HPDE6-E6E7 (cell line): Measurements from ENCODE around the gene PGA4.
"Not testable (repeated sequence)": the region's sequence is repeated elsewhere in the genome, so short reads cannot be mapped to it uniquely, and the experiment has no call there.

Source experiments
- DNase-seq: peaks from one replicate; pipeline ENCODE4 v3.0.0; 2011; ENCODE audit warnings: missing footprints; ENCODE audit errors: extremely low spot score

The PGA4 gene

DNA sequence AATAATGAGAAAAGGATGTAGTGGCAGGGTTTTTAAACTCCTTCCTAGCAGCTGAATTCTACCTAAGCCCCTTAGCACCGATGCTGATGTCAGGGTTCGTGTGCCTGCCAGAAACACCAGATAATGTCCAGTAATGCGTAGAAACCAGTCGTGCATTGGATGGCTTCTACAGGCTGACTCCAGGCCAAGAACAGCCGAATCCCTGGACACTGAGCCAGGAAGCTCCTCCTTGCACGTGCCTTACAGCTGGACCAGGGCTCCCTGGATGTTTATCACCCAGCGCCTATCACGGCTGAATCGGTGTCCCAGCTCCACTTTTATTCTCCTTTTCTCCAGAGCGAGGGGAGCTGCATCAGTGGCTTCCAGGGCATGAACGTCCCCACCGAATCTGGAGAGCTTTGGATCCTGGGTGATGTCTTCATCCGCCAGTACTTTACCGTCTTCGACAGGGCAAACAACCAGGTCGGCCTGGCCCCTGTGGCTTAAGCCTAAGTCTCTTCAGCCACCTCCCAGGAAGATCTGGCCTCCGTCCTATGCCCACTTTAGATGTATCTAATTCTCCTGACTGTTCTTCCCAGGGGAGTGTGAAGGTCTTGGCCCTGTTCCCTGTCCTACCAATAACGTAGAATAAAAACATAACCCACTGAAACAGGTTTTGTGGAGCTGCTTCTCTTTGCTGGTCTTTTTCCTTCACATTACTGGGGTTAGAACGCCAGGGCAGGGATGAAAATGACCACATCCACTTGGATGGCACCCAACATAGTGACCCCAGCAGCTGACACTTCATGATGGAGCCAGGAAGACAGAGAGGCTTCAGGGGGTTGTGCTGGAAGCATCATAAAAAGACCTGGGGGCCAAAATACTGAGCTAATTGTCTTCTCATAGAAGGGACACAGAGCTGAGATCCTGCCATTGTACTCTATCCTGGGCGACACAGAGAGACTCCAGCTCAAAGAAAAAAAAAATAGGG is 28.9 kb downstream of the PGA4 start:
- not testable (repeated sequence) for DNase-seq

DNA sequence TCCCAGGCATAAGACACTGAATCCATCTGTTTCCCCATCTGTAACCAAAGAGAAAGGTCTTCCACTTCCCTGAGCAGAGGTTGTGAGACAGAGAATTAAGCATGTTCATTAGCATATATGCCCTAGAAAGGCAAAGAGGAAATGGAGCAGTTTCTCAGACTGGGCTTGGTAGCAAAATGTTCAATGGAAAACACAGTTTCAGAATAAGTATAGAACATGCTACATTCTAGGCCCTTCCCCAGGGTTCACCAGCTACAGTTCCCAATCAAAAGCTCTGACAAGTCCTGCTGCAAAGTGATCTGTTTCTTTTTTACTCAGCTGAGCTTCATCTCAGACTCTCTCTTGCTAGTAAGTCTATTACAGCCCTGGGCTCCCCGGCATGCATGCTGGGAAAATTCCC is 30.2 kb downstream of the PGA4 start:
- not testable (repeated sequence) for DNase-seq

DNA sequence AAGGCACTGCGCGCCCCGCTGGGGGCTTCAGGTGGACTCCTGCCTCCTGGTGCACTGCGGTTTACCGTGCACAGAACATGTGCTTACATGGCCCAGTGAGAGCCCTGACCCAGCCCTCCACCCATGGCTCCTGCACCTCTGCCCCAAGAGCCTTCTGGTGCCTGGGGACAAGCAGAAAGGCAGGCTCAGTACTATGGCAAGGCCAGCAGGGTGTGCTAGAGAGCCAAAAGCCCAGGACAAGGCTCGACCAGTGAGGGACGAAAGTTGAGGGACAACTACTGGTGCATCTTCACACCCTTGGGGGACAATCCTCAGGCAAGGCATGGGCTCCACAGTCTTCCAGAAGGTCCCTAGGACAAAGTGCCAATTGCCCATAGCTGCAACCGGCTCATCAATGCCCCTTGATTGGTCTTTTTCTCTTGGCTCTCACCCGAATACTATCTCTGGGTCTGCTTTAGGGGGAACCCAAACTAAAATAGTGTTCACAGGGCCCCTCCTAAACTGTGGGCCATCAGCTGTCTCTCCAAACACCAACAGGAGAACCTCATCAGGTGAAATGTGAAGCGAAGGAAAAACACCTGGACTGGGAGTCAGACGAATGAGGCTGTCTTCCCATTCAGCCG is 32.4 kb downstream of the PGA4 start:
- DNase-seq = peak; percentile 76

- no peak for DNase-seq
Measured at GRCh38 chr11:61256710-61257482, 34.7 kb downstream of the PGA4 start.

- DNase-seq = no peak
Measured at GRCh38 chr11:61258546-61258945, 36.4 kb downstream of the PGA4 start.

DNA sequence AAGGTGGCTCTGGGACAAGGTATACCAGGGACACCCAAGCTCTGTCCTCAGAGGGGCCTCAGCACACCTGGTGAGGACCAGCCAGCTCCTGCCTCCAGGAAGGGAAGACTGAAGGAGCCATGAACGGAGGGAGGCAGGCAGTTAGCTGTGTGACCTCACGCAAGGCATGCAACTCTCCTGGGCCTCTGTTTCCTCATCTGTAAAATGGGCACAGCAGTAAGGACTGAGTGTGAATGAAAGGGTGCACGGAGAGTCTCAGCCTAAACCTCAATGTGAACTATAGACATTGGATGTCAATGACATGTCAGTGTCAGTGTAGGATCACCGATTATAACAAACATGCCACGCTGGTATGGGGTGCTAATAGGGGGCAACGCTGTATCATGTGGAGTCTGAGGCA is 37.2 kb downstream of the PGA4 start:
- DNase-seq = no peak

DNA sequence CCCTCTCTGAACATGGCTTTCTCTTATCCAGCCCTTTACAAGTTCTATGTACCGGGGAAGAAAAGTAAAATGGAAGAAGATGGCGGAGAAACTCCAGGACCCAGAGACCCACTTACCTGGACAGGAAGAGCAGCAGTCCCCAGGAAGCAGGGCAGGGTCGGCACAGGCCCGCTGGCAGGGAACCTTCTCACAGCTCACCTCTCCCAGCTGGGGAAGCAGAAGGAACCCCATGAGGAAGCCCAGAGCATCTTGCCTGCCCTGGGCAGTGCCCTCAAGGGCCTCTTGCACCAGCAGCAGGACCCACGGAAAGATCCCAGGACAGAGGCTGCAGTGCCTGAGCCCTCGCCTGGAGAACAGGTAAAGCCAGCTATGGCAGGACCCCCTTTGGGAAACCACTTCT is 42.2 kb downstream of the PGA4 start:
- no peak for DNase-seq

GRCh38 chr11:61264795-61265194 is 42.6 kb downstream of the PGA4 start:
- no peak for DNase-seq

GRCh38 chr11:61265357-61265756 is 43.2 kb downstream of the PGA4 start:
- DNase-seq = no peak

DNA sequence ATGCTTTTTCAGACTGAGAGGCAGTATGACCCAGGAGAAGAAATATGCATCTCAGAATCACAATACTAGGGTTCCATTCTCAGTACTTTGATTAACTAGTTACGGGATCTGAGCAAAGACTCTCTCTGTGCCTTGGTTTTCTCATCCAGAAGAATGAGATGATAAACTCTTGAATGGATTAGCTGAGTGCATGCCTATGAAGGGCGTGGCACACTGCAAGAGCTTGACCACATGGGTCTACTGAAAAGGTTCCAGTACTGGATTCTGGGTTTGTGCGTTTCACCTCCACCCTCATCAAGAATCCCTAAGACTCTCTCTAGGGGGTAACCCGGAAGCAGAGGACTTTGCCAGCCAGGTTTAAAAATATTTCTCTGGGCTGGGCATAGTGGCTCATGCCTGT is 44.5 kb downstream of the PGA4 start:
- DNase-seq = no peak

DNA sequence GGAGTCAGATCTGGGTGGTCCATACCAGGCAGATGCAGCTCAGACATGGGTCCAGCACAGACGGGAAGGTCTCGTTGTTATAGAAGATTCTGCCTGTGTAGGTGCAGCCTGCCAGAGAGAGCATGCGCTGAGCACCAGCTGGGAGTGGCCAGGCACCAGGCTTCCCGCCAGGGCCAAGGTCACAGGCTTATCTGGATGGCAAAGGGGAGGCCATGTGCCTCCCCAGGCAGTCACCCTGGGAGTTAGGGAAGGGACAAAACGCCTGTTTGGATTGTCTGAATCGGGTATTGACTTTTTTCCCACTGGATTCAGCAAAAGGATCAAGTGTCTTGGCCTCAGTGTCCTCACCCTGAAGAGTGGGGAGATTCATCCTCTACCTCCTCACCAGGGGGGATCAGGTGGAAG is 45.3 kb downstream of the PGA4 start:
- DNase-seq = no peak

DNA sequence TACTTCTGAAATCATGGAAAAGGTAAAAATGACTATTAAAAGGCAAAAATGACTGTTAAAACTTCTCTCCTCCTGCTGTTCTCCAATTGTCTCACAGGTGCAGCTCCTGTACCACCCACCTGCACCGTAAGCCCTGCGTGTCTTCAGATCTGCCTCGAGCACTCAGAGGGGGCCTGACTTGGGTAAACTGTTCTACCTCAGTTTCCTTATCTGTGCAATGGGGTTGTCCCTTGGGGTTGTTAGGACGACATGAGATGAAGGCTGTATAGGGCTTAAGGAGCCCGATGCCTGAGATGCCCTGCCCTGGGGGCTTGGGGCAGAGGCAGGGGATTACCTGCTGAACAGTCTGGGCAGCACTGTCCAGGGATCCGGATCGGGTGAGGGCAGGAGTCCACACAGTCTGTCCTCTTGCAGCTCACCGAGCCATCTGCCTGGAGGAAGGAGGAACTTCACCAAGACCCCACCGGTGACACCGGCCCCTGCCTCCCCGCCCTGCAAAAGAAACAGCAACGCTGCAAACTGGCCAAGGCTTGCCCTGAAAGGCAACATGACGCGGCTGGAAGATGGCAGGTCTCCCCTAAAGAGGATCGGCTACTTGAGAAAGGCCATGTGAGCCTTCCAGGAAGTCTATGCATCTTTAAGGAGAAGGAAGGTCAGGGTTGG is 46.6 kb downstream of the PGA4 start:
- no peak for DNase-seq

DNA sequence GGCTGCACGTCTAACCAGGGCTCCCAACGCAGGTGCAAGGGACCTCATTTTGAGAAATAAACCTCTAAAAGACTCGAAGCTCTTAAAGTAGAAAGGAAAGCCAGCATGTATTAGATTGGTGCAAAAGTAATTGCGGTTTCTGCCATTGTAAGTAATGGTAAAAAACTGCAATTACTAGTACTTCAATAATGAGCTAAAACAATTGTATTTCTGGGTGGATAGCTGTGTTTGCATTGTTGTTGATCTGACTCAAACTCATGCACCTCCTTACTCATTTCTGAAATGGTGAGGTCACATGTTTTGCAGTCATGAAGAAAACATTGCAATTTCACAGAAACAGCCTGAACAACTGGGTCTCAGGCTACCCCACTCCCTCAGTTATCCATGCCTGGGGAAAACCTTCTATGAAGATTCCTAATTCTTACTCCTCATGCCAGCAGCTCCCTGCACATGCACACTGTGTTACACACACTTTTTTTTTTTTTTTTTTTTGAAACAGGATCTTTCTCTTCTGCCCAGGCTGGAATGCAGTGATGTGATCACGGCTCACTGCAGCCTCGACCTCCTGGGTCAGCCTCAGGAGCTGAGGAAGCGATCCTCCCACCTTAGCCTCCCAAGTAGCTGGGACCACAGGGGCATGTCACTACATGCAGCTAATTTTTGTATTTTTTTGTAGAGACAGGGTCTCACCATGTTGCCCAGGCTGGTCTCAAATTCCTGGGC is 48.4 kb downstream of the PGA4 start:
- peak; percentile 52 for DNase-seq

GRCh38 chr11:61272731-61273130 is 50.6 kb downstream of the PGA4 start:
- DNase-seq = no peak

DNA sequence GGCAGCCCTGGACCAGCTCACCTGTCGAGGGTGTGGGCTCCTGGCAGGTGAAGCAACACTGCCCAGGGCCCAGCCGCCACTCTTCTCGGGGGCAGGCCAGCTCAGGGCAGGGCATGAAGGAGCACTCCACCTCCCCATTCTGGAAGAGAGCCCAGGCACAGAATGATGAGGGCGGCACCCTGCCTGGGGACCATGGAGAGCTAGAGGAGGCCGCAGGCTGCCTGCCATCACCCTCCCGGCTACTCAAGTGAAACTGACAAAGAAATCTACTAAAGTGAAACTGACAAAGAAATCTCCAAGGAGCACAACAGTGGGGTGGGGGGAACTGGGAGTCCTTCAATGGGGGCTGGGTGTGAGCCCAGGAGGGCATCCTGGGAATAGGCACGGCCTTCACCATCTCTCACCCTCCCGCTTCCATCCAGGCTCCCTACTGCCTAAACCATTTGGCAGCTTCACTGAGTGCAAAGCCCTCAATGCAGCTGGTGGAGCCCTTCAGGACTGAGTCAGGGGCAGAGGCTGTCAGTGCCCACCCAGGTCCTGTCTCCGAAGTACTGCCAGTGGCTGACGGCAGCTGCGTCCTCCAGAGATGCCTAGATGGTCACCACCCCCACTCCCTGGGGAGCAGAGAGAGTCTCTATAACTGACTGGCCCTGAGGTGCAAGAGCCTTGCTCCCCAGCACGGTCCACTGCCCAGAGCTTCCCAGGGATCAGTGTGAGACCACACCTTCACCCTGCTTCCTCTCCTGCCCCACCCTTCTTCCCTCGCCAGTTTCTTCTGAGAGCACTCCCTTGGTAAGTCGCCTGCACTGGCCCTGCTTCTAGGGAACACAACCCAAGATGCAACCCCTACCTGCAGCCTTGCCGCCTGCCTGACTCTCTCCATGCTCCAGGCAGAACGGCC is 51.3 kb downstream of the PGA4 start:
- peak; percentile 49 for DNase-seq

- no peak for DNase-seq
Measured at GRCh38 chr11:61274084-61274483, 51.9 kb downstream of the PGA4 start.

DNA sequence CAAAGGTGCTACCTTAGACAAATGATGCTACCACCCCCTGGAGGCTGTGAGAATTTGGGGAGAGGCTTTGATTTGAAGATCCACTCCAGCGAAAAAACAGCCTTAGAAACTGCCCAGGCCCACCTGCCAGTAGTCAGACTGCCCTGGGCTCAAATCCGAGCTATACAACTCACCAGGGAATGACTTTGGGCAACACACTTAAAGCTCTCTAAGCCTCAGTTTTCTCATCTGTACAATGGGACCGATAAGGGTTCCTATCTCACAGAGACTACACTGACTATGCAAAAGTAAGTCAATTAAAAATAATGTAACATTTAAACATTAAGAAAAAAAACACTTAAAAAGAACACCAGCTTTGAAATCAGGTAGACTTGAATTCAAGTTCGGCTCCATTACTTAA is 53.0 kb downstream of the PGA4 start:
- no peak for DNase-seq

- DNase-seq = no peak
Measured at GRCh38 chr11:61277186-61278000, 55.2 kb downstream of the PGA4 start.

GRCh38 chr11:61278001-61278470 is 55.9 kb downstream of the PGA4 start:
- no peak for DNase-seq
